GM04503 (cell line): ENCODE measurements around the gene SLC12A6.
"Not testable (repeated sequence)": the region's sequence is repeated elsewhere in the genome, so short reads cannot be mapped to it uniquely, and the experiment has no call there.

Experiments used
- DNase-seq: peaks from one replicate; pipeline ENCODE4 v3.0.0-alpha.2; 2012; ENCODE audit warnings: low read depth

SLC12A6 gene

DNA sequence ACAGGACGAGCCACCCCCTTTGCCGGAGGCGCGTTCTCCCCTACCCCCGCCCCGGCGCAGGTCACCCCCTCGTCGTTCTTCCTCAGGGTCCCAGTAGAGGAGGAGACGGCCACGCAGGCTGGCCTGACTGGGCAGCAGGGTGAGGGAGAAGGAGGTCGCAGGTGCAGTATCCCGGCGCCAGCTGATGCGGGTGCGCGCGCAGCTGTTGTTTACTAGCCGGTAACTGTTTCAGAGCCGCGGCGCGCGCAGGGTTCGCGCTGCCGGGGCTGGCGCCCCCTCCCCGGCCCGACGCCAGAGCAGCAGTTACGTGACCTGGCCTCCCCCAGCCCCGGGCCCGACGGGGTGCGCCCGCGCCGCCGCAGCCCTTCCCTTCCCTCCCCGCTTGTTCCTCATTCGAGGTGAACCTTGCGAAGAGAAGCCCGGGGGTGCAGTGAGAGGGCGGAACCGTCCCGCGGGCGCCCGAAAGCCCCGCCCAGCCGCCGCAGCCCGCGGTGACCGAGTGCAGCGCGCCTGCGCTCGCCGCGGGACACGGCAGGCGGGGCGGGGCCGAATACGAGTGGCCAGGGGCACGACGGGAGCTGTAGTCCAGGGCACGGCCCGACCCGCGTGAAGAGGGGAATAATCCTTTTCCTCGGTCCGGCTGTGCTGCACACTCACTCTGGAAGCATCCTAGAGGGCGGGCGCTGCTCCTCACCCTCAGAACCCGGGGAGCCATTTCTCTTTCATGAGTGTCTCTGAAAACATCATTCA lies at the start of gene SLC12A6:
TSS of gene SLC12A6 (minus strand) at position 225 of the 750 bp plus-strand sequence. CDS start 1,101 bp downstream, outside the sequence.
- DNase-seq = peak; percentile 49

DNA sequence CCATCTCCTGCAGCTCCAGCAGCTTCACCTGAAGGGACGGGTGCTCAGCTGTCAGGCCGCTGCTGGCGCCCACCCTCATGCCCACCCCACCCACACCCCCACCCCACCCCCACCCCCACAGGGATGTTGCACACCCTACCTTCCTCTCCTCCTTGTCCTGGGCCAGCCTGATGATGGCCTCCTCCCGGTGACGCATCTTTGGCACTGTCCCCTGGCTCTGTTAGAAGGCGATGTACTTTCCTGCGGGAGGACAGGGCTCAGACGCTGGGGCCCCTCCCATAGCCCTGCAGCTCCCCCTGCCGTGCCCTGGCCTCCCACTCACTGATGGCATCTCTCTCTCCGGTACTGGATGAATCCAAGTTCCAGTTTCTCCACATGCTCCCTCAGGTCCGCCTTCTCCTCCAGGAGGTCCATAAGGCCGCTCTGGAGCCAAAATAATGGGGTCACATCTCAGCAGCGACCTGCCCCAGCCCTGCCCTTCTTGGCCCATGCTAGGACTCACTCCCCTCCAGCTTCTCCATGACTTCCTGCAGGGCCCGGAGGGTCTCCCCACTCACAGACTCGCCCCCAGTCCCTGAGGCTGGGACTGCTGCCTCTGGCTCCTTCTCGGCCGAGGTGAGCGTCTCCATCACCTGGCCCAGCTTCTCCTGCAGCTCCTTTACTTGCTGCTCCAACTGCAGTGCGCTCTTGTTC lies 44.4 kb upstream of the SLC12A6 start:
- DNase-seq = not testable (repeated sequence)

DNA sequence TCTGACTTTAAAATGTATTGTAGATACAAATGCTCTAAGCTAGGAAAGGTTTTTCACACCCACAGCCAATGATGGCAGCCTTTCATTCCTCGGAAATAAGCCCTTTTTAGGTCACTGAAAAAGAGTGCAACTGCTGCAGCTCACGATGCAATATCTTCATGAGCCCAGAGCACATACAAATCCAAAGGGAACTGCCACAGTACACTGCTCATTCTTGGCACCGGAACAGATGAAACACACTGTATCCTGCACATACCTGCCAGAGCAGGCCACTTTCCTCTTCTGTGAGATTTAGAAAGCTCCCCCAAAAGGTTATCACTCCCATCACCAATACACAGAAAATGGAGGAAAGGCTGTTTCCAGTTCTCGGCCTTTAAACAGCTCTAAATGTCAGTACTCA lies 42.9 kb upstream of the SLC12A6 start:
- not testable (repeated sequence) for DNase-seq

DNA sequence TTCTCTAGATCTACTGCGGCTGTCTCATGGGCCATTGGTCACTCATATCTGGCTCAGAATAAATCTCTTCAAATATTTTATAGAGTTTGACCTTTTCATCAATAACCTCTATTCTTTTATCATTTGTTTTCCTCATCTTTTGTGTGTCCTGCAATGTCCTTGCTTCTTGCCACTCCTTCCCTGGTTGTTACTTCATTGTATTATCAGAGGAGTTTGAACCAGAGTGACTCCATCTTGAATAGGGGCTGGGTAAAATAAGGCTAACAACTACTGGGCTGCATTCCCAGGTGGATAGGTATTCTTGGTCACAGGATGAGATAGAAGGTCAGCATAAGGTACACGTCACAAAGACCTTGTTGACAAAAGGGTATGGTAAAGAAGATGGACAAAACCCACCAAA lies 39.3 kb upstream of the SLC12A6 start:
- no peak for DNase-seq

DNA sequence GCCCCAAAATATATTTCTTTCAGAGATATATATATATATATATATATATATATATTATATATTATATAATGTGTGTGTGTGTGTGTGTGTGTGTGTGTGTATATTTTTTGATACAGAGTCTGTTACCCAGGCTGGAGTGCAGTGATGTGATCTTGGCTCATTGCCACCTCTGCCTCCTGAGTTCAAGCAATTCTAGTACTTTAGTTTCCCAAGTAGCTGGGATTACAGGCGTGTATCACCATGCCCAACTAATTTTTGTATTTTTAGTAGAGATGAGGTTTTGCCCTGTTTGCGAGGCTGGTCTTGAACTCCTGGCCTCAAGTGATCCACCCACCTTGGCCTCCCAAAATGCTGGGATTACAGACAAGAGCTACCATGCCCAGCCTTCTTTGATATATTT lies 38.0 kb upstream of the SLC12A6 start:
- DNase-seq = not testable (repeated sequence)

DNA sequence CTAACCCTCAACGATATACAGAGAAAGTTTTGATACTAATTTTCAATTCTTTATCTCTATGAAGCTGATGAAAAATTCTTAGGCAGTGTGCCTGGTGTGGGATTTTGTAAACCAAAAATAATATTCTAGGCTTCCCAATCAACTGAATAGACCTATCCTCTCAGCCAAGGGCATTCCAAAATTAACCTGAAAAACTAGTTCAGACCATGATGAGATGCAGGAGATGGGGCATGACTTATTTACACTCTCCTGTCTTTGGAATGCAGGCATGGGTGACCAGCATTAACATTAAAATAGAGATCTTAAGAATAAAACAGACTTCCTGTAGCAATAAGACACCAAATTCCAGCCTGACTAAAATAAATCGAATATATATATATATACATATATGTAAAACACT lies 37.2 kb upstream of the SLC12A6 start:
- DNase-seq = no peak

DNA sequence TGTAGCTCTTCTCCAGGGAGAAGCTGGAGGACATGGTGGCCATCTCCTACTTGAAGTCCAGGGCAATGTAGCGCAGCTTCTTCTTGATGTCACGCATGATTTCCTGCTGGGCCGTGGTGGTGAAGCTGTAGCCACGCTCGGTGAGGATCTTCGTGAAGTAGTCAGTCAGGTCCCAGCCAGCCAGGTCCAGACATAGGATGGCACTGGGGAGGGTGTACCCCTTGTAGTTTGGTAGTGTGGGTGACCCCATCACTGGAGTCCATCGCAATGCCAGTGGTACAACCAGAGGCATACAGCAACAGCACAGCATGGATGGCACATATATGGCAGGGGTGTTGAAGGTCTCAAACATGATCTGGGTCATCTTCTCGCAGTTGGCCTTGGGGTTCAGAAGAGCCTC lies 36.4 kb upstream of the SLC12A6 start:
- DNase-seq = no peak

DNA sequence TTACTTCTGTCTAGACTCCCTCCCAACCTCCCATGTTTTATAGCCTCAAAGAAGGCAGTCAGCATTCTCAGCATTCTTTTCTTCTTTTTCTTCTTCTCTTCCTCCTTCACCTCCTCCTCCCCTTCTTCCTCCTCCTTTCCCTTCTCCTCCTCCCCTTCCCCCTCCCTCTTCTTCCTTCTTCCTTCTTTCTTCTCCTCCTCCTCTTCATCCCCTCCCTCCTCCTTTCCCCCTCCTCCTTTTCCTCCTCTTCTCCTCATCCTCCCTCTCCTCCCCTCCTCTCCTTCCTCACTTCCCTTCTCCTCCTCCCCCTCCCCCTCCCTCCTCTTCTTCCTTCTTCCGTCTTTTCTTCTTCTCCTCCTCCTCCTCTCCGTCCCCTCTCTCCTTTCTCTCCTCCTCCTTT lies 33.1 kb upstream of the SLC12A6 start:
- no peak for DNase-seq

DNA sequence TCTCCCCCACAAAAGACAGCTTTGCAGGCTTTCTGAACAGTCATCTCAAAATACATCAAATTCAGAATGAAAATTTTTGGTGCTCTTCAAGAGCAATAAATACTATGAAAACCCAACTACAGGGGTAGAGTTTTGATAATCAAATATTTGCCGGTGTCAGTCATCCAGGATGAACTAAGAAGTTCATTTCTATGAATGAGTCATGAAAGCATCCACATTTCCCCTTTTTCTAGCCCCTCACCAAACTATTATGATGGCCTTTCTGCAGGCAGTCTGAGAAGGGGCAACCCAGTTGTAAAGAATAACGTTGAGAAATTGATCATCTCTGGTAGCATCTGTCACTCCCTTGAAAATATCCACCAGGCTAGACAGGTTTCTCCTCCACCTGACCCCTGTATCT lies 32.5 kb upstream of the SLC12A6 start:
- no peak for DNase-seq

DNA sequence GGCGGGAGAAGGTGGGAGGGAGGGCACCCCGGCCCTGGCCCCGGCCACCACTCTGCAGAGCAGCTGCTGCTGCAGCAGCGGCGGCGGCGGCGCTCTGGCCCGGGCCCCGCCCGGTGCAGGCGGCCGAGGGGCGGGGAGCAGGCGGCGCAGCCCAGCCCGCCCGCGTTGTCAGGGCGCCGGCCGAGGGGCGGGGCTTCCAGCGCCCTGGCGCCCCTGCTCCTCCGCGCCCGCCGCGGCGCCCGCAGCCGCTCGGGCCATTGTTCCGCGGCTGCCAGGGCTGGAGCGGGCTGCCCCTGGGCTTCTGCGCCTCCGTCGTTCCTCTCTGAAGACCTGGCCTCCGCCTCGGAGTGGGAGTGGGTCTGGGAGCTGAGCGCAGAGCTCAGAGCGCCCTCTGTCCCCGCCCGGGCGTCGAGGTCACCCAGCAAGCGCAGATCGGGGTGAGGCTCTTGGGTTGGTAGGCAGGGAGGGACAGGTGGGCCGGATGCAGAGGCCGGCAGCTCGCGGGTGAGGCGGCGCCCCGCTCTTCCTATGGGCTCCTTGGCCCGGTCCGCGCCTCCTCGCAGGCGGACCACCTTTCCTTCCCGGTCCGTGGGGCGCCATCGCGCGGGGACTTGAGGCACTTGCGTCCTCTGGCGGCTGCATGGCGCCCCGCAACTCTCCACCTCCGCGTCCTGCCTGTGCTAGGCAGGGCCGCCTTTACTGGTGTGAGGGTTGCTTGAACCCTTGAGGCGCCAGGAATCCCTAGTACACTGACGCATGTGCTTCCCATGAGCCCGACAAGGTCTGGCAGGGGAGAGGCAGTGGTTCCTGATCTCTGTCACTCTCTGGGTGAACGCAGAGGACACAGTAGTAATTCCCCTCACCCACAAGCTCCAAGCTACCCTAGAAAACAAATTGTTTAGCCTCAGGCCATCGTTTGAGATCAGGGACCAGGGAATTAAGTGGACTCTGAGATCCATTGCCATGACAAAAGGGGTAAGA lies 29.8 kb upstream of the SLC12A6 start, which contains the start of gene LPCAT4:
TSS of gene LPCAT4 (minus strand) at position 96 of the 981 bp plus-strand sequence. CDS start 96 bp downstream, outside the sequence.
- DNase-seq = peak; percentile 25

DNA sequence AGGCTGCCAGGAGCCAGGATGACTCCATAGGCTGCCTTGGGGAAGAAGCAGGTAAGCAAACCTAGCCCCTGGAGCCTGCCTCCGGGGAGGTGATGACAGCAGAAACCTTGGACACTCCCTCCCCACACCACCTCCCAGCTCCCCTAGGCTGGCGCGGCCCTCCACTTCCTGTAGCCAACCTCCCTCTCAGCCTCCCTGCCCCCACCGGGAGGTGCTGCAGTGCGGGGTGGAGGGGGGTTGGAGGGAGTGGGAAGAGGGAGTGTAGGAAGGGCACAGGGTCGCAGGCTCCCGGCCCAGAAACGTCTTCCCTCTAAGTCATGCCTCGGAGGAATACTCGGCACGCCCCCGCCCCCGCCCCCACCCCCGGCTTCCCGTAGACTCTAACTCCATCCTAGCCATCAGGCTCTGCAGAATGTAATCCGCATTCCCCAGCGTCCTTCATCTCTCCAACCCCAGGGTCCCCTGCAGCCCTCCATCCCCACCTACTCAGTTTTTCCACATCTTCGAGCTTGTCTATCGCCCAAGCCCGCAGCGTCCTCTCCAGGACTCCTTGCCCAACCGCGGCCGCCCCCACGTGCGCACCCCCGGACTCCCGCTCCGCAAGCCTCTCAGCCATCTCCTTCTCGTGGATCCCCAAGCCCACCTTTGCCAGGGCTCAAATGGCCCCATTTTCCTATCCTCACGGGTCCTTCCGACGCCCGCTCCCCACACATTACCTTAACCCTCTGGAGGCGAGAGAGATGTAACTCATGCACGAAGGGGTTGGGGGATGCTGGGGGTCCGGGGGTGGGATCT lies 28.9 kb upstream of the SLC12A6 start:
- no peak for DNase-seq

DNA sequence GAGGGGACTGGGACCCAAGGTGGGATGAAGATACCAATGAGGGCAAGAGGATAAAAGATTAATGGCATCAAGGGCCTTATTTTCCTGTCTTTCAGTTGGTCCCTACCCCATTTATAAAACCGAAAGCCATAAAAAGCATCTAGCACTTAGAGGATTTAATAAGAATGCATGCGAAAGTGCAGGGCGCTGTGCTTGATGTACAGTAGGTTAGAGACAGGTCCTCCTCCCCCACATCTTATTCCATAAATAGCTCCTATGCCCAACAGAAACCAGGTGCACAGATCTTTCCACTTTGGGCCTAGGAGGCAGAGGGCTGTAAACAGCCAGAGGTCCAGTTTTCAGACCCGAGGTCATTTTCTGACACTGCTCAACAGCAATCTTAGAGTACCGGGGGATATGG lies 28.3 kb upstream of the SLC12A6 start:
- DNase-seq = no peak

DNA sequence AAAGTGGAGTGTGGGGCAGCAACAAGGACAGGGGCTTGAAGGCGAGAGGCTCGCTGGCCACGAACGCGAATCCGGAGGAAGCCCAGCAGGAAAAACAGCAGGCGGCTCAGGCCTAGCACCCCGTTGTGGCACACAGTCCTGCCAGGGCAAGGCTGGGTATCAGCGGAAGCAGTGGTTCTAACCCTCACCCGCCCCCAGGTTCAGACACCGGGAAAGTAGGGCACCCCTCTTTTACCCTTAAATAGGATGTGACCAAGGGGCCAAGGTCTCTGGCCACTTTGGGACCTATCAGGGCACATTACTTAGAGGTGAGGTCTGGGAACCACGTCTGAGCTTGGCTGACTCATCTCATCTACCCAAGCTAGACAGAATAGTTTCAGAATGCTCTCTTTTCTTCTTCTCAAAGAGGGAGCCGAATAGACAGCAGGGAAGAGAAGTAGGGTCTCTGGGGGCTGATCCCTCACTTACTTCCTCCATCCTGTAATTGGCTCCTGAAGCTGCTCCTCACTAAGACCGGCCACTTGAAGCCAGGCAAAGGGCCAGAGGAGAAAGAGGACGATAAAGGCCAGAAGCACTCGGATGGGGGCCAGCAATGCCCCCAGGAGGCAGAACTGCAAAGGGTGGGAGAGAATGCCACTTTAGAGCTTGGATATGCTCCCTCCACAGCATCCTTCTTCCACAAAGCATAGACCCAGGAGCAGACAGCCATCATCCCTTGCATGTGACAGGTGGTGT lies 27.7 kb upstream of the SLC12A6 start:
- no peak for DNase-seq

DNA sequence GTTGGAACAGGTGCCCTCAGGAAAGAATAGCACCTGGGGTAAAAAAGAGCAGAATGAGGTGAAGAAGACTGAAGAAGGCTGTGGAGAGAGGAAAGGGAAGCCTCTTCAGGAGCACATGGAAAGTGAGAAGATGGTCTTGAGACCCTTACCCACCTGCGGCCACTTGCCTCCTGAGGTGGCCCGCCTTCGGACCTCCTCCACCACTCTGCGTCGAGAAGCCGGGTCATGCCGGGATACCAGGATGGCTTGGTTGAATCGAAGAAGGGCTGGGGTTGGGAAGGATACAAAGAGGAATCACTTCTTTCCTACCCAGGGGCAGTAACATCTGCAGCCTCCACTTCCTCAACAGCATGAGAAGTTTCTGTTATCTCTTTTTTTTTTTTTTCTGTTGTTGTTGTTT lies 26.5 kb upstream of the SLC12A6 start:
- DNase-seq = no peak

DNA sequence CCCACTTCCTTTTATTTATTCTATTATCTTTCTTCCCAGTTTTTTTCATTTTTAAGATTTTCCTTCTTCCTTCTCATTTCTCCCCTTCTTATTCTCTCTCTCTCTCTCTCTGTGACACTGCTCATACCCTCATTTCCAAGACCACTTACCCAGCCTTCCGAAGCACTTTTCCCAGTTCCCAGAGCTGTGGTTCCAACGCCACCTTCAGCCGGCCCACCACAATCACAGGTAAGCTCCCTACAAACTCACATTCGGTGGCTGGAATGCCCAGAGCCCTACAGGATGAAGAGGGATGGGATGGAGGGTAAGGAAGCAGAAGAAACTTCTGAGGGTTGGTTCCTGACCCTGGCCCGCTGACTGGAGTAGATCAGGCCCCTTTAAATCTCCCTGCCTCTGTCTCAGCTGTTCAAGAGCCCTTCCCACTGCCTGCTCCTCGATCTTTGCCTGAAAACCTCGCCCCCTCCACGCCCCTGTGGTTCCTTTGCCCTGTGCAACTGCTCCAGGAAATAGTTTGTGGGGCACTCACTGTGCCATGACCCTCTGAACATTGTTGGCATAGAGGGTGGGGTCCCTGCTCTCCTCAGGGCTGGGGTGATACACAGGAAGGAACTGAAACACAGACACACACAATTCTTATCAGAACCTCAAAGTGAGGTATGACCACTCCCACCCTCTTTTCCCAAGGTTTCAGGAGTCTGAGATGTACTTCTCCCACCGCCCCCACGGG lies 24.6 kb upstream of the SLC12A6 start:
- no peak for DNase-seq

DNA sequence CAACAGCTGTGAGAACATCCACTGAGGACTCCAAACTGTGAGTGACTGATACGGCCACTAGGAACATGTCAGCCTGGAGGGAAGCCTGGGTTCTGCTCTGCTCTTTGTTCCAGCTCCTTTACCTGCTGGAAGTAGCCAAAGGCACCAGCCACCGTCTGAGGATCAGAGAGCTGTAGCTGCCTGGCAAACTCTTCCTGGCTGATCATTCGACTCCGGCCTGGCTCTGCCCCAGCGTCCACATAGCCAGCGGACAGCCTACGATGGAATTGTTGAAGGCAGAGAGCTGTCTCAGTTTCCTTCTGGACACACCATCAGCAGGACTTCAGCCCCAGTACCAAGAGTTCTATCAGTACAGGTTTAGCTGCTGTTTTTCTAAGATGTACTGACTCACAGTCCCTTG lies 23.7 kb upstream of the SLC12A6 start:
- DNase-seq = no peak

DNA sequence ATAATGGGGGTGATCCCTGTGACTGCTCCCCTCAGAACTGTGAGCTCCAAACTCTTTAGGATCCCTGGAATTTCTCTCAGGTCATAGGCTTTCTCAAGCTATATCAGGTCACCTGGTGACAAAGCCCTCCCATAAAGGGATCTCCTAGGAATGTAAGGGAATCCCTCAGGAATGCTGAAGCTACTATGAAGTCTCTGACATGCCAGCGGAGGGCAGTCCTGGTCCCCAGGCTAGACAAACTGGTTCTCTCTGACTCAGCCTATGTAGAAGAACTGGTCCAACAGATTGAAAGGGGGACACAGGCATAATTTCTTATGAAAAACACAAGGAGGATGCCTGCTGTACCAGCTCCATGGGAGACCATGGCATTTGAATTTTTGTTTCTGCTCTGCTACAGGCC lies 22.7 kb upstream of the SLC12A6 start:
- DNase-seq = no peak

DNA sequence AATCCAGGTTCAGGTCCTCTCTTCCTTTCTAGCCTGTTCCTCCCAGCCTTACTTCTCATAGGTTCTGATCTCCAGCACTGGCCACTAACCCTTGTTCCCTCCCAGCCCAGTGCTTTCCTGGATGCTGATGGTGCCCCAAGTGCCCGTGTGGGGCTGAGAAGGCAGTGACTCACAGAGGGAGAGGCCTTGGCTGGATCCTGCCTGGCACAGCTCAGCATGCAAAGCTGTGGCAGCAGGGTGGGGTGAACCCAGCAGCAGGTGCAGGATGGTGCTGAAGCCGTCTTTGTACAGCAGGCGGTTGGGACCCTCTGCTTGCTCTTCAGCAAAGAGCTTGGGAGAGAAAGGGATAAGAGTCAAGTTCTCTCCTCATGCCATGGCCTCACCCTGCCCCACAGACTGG lies 21.8 kb upstream of the SLC12A6 start:
- no peak for DNase-seq

DNA sequence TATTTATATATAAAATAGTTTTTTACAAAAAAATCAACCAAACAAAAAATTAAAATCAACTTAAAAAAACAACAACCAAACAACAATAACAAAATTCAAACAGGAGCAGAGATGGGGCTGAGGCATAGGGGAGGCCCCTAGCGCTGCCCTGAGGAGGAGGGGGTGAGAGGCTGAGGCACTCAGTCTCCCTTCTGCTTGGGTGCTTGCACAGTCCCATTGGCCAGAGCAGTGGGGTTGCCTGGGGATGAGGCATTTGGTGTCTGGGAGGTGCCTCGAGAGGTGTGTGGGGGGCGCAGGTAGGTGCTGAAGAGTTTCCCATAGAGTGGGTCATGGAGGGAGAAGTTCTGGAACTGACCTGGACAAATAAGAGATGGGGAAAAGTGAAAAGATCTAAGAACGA lies 21.4 kb upstream of the SLC12A6 start:
- DNase-seq = no peak

DNA sequence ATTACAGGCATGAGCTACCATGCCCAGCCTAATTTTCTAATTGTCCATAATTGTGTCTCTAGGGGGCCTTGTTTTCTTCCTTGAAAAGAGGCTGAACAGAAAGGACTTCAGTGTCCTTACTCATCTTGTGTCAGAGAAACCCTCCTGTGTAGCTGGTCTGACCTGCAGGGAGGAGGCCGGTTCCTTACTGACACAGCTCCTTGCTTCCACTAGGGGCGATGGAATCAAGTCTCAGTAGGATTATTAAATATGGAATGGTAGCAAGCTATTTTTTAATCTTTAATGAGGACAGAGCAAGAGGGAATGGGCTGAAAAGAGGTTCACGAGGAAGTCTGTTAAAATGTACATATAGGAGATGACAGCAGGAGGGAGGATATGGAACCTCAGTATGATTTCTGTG lies 20.8 kb upstream of the SLC12A6 start:
- DNase-seq = no peak
